Measurements from ENCODE around the gene PNMA1. TPM values are rescaled to one million over a fixed set of nuclear protein-coding genes. Genes with fewer than 3 reads are reported as not detected.

Gene PNMA1
- total RNA-seq (2022), result 43.3 and 46.3 TPM in 2 replicates
- percentile 89 among the genes with signal in this experiment for Bru-seq, nascent RNA
- percentile 98 among the genes with signal in this experiment for BruChase-seq, experiment 1, labeled RNA remaining after a 6-hour chase
- BruChase-seq, experiment 2, labeled RNA remaining after a 2-hour chase, result percentile 96 among the genes with signal in this experiment
- long read RNA-seq, transcript PNMA1-201 (1 exons, 2,590 nt), result major isoform, 126 of 126 reads
- long read RNA-seq, partial matches to known transcripts, result 0 of 126 reads
- long read RNA-seq, other reads (novel, unspliced or antisense), result 0 of 126 reads

- Mint-ChIP-seq H3K36me3 (ENCODE audit: insufficient read depth, unreplicated experiment) (peaks cover 66% of the 10 kb centered on the region), H3K27ac (ENCODE audit: low read depth, unreplicated experiment) (peak within 1 kb of the TSS; percentile 86), H3K4me1 (ENCODE audit: insufficient read depth, unreplicated experiment) (peaks cover 31% of the 10 kb centered on the region), H3K9me3 (ENCODE audit: unreplicated experiment) (no peaks in the 10 kb centered on the region), H3K4me3 (ENCODE audit: unreplicated experiment) (peak within 1 kb of the TSS; percentile 86), H3K27me3 (ENCODE audit: insufficient read depth, unreplicated experiment) (no peaks in the 10 kb centered on the region)
- CTCF ChIA-PET, result interaction anchor here (0.7 to 1.4 kb wide), 2 partner anchors 325 to 415 kb away, joined by 3 read pairs; no protein-coding TSS in a partner anchor
- no TSS peak for BruUV-seq (replicated peaks)
- DNase-seq (ENCODE audit: unreplicated experiment), result peak; percentile 79
- intact Hi-C loops (cut with micrococcal nuclease), result loop anchor here (1.0 to 5.0 kb wide), 3 partner anchors 10 to 72 kb away; partner anchors contain the start of gene DNAL1
- POLR2A ChIA-PET, result interaction anchor here (0.6 to 3.7 kb wide), 23 partner anchors 10 to 1900 kb away, joined by 3 to 44 read pairs (median 4); partner anchors contain the start of genes COQ6, FAM161B, PTGR2 and ZNF410
- no peak for TF ChIP-seq CTCF (IDR thresholded peaks at IDR 0.05; ENCODE audit: unreplicated experiment)
These were observed at the start of gene PNMA1 for GRCh38 chr14:73713803-73714655. PNMA1 (minus strand) TSS chr14:73714384; CDS start chr14:73713639, 745 bp downstream.

- ChIA-PET POLR2A (interaction anchor here (1.4 to 12.5 kb wide), 3 partner anchors 9 to 125 kb away, joined by 4 to 480 read pairs (median 132); no protein-coding TSS in a partner anchor), CTCF (no interaction called here)
- Mint-ChIP-seq H3K4me1 (ENCODE audit: insufficient read depth, unreplicated experiment) (peaks cover 28% of the 10 kb centered on the region), H3K36me3 (ENCODE audit: insufficient read depth, unreplicated experiment) (peaks cover 9% of the 10 kb centered on the region), H3K27ac (ENCODE audit: low read depth, unreplicated experiment) (no peak overlapping the region), H3K9me3 (ENCODE audit: unreplicated experiment) (no peaks in the 10 kb centered on the region), H3K27me3 (ENCODE audit: insufficient read depth, unreplicated experiment) (no peaks in the 10 kb centered on the region), H3K4me3 (ENCODE audit: unreplicated experiment) (no peak overlapping the region)
- intact Hi-C loops (cut with micrococcal nuclease), result no loop called here
- DNase-seq (ENCODE audit: unreplicated experiment), result no peak
- no TSS peak for BruUV-seq (replicated peaks)
- TF ChIP-seq CTCF (IDR thresholded peaks at IDR 0.05; ENCODE audit: unreplicated experiment), result no peak
These were observed 49.2 kb upstream of the PNMA1 start for GRCh38 chr14:73763396-73763795.

- H3K27me3 Mint-ChIP-seq (ENCODE audit: insufficient read depth, unreplicated experiment), result no peaks in the 10 kb centered on the region
These were observed 48.2 kb upstream of the PNMA1 start for GRCh38 chr14:73762375-73762822.

More at GRCh38 chr14:73762375-73762822, 48.2 kb upstream of the PNMA1 start:
- Mint-ChIP-seq H3K27ac (ENCODE audit: low read depth, unreplicated experiment) (peak overlapping the region; percentile 65), H3K4me3 (ENCODE audit: unreplicated experiment) (no peak overlapping the region), H3K36me3 (ENCODE audit: insufficient read depth, unreplicated experiment) (peaks cover 16% of the 10 kb centered on the region), H3K9me3 (ENCODE audit: unreplicated experiment) (no peaks in the 10 kb centered on the region), H3K4me1 (ENCODE audit: insufficient read depth, unreplicated experiment) (peaks cover 28% of the 10 kb centered on the region)
- intact Hi-C loops (cut with micrococcal nuclease), result no loop called here
- no peak for TF ChIP-seq CTCF (IDR thresholded peaks at IDR 0.05; ENCODE audit: unreplicated experiment)
- POLR2A ChIA-PET, result interaction anchor here (1.4 to 12.5 kb wide), 3 partner anchors 10 to 126 kb away, joined by 4 to 480 read pairs (median 132); no protein-coding TSS in a partner anchor
- no peak for DNase-seq (ENCODE audit: unreplicated experiment)
- no TSS peak for BruUV-seq (replicated peaks)
- CTCF ChIA-PET, result interaction anchor here (0.6 to 0.7 kb wide), 3 partner anchors 163 to 924 kb away, joined by 3 read pairs; no protein-coding TSS in a partner anchor
